GM12801 (cell line): ENCODE data around the gene ASTN1.

Experiments
- TF ChIP-seq, protein P1 (sequence below): IDR thresholded peaks from one replicate; pipeline ENCODE4 v1.5.1; 2011; ENCODE audit warnings: control low read depth; ENCODE audit not compliant: insufficient read length; ENCODE audit errors: extremely low read depth

ASTN1 gene

GRCh38 chr1:177048314-177049069 lies 116.0 kb downstream of the ASTN1 start:
- TF ChIP-seq, protein P1, sequence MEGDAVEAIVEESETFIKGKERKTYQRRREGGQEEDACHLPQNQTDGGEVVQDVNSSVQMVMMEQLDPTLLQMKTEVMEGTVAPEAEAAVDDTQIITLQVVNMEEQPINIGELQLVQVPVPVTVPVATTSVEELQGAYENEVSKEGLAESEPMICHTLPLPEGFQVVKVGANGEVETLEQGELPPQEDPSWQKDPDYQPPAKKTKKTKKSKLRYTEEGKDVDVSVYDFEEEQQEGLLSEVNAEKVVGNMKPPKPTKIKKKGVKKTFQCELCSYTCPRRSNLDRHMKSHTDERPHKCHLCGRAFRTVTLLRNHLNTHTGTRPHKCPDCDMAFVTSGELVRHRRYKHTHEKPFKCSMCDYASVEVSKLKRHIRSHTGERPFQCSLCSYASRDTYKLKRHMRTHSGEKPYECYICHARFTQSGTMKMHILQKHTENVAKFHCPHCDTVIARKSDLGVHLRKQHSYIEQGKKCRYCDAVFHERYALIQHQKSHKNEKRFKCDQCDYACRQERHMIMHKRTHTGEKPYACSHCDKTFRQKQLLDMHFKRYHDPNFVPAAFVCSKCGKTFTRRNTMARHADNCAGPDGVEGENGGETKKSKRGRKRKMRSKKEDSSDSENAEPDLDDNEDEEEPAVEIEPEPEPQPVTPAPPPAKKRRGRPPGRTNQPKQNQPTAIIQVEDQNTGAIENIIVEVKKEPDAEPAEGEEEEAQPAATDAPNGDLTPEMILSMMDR, result no peak

GRCh38 chr1:177045151-177045550 lies 119.4 kb downstream of the ASTN1 start:
- TF ChIP-seq, protein P1, result no peak

GRCh38 chr1:177044390-177044789 lies 120.1 kb downstream of the ASTN1 start:
- TF ChIP-seq, protein P1, result no peak

DNA sequence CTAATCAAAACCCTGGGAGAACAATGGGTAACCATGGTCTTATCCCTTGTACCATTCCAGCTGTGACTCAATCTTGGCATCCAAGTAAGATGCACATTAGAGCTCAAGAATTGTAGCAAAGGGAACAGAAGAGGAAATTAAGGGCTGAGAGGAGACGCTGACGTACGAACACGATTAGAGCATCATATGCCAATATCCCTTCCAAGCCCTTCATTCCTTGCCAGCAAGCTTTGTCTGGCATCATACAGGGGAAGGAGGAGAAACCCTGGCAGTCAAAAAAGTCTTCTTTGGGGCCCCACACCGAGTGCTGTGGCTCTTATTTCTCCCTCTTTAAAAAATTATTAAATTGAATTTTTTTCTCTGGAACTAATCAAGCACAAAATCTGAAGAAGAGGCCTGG lies 120.9 kb downstream of the ASTN1 start:
- TF ChIP-seq, protein P1, result no peak

DNA sequence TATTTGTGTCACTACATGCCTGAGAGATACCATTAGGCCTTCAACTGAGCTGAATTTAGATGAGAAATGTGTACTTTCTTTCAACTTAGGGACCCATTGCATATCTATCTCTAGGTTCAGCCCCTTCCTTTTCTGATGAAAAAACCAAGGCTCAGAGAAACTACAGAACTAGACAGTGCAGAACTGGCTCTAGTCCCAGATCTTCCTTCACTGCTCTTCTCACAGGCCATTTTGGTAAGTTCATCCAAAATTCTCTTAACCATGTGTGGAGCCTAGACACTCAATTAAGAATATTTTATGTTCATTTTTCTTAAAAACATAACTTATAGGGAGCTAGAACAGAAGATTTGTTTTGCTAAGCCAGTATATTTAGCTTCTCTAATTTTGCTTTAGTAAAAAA lies 128.9 kb downstream of the ASTN1 start:
- TF ChIP-seq, protein P1, result no peak

DNA sequence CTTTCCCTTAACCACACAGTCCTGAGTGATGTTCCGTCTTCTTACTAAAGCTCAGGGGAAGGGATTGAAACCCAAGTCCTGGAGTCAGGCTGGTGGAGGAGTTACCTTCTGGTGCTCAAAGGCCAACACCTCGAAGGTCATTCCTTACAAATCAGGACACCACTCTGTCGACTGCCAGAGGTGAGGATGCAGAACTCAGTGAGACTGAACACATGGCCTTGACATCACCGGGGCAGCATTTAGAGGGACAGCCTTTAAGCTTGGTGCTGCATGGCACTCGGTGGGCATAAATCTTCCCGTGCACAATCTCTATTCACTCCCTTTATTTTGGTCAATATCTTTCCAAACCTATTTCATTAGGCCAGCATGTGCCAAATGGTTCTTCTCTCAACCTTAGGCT lies 130.9 kb downstream of the ASTN1 start:
- TF ChIP-seq, protein P1, result no peak

- TF ChIP-seq, protein P1, result no peak
Observed at GRCh38 chr1:177032434-177032833, 132.1 kb downstream of the ASTN1 start.
